Cardiac muscle cell (in vitro differentiated cells and primary cell): Measurements from ENCODE around the gene EIF3K. TPM values are rescaled to one million over a fixed set of nuclear protein-coding genes. Genes with fewer than 3 reads are reported as not detected.
"Not testable (repeated sequence)": the region's sequence is repeated elsewhere in the genome, so short reads cannot be mapped to it uniquely, and the experiment has no call there.

Experiments used
- DNase-seq, 2 donors: peaks; one replicate each; pipeline versions ENCODE4 v3.0.0 to v3.0.0-alpha.2; 2010 to 2017; ENCODE audit warnings: low read depth in 1 of 2, low spot score in 1 of 2
- H3K27ac ChIP-seq: fragments of 200-600 bp; sonication (generic); 2 replicates; pipeline ENCODE4 v1.5.1; 2016
- H3K27me3 ChIP-seq: fragments of 200-600 bp; sonication (generic); 2 replicates; pipeline ENCODE4 v1.6.0; 2016; ENCODE audit warnings: control low read depth
- H3K36me3 ChIP-seq: fragments of 200-600 bp; sonication (generic); 2 replicates; pipeline ENCODE4 v1.5.1; 2016; ENCODE audit warnings: control low read depth
- H3K4me1 ChIP-seq: fragments of 200-600 bp; sonication (generic); 2 replicates; pipeline ENCODE4 v1.8.1; 2017; ENCODE audit warnings: low read depth, mild to moderate bottlenecking, mixed run types
- H3K4me3 ChIP-seq: fragments of 200-600 bp; sonication (generic); 2 replicates; pipeline ENCODE4 v1.5.1; 2016; ENCODE audit warnings: mild to moderate bottlenecking
- H3K9me3 ChIP-seq: fragments of 200-600 bp; sonication (generic); 2 replicates; pipeline ENCODE4 v1.5.1; 2017; ENCODE audit warnings: low read depth, mild to moderate bottlenecking, control low read depth
- CTCF ChIP-seq: IDR thresholded peaks from 2 replicates; pipeline ENCODE4 v1.5.1; 2012; ENCODE audit warnings: low read depth, mild to moderate bottlenecking, low read length
- polyA plus RNA-seq: library from polyadenylated mRNA; unstranded; fragments of >200 nt; fragmentation: Nextera tagmentation; extraction: Ambion mirVana; gene quantifications from 2 replicates; pipeline ENCODE4 v1.2.1, GENCODE V29; 2016
- total RNA-seq: library from RNA; depleted of rRNA; stranded (reverse); fragments of >200 nt; gene quantifications from 2 replicates; pipeline ENCODE4 v1.2.3, GENCODE V29; 2016

Gene EIF3K
- total and polyA plus RNA-seq, 2 experiments from 2014 or later = 455 to 504 TPM

DNA sequence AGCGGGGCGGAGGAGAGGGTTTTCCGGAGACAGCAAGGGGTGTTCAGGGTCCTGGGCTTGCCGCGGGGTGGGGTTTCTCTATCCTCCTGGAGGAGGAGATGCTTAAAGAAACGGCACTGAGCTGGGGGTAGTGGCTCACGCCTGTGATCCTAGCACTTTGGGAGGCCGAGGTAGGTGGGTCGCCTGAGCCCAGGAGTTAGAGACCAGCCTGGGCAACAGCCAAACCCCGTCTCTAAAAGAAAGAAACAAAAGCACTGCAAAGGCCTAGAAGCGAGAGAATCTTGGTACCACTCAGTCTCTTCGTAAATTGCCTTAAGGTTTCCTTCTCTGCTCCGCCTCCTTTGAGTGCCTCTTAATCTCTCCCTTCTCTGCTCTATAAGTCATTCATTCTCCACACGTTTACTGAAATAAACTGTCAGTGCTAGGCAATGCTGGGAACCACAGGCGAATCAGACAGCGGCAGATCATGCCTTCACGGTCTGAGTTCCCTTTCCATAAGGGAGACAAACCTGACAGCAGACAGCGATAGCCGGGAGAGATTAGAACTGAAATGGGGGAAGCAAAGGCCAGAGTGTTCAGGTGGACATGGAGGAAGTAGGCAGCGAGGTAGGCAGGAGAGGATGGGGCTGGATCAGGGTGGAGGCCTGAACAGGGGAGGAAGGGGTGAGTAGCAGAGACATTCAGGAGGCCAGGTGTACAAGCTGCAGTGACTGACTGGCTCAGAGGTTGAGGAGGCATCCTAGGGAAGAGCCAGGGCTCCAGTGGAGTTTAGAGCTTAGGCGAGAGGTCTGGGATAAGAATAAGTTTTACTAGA lies 580 bp downstream of the EIF3K start:
- Histone ChIP-seq H3K4me1 (peaks cover 12% of the 10 kb centered on the region), H3K9me3 (no peaks in the 10 kb centered on the region), H3K27ac (peak overlapping the region; percentile 77), H3K36me3 (peaks cover 31% of the 10 kb centered on the region), H3K4me3 (peak overlapping the region; percentile 75), H3K27me3 (no peaks in the 10 kb centered on the region)
- no peak for TF ChIP-seq CTCF
- DNase-seq = no peak

GRCh38 chr19:38624822-38625221 lies 5.8 kb downstream of the EIF3K start:
- no peaks in the 10 kb centered on the region for H3K9me3 ChIP-seq
- no peak for TF ChIP-seq CTCF
- no peaks in the 10 kb centered on the region for H3K27me3 ChIP-seq
- peaks cover 75% of the 10 kb centered on the region for H3K36me3 ChIP-seq
- peaks cover 3% of the 10 kb centered on the region for H3K4me1 ChIP-seq
- H3K27ac ChIP-seq = no peak overlapping the region
- DNase-seq = no peak
- H3K4me3 ChIP-seq = no peak overlapping the region

DNA sequence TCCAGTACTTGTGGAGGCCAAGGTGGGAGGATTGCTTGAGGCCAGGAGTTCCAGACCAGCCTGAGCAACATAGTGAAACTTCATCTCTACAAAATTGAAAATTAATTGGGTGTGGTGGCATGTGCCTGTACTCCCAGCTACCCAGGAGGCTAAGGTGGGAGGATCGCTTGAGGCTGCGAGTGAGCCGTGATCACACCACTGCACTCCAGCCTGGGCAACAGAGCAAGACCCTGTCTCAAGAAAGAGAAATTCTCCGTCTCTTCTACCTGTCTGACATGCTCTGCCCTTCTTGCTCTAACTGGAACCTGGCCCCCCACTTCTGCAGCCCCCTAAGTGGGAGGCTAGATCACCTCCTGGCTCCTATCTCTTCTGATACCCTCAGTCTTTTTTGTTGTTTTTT lies 7.4 kb downstream of the EIF3K start:
- no peak overlapping the region for H3K27ac ChIP-seq
- H3K9me3 ChIP-seq = no peaks in the 10 kb centered on the region
- no peak for TF ChIP-seq CTCF
- H3K4me3 ChIP-seq = no peak overlapping the region
- DNase-seq = no peak
- peaks cover 71% of the 10 kb centered on the region for H3K36me3 ChIP-seq
- H3K4me1 ChIP-seq = no peaks in the 10 kb centered on the region
- H3K27me3 ChIP-seq = no peaks in the 10 kb centered on the region

DNA sequence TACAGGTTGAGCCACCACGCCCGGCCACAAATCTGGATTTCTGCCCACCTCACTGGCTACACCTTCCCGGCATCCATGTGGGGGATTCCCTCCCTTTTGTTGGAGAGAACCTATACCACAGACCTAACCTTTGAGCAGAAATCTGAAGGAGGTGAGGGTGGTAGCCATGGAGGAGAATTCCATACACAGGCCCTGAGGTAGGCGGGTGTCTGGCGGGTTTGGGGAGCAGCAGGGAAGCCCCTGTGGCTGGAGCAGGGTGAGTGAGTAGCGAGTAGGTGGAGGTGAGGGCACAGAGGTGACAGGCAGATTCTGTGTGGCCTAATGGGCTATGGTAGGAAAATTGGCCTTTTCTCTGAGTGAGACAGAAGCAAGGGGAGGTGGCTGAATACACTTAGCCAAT lies 10.6 kb downstream of the EIF3K start:
- TF ChIP-seq CTCF = no peak
- no peaks in the 10 kb centered on the region for H3K9me3 ChIP-seq
- H3K27me3 ChIP-seq = no peaks in the 10 kb centered on the region
- no peaks in the 10 kb centered on the region for H3K4me1 ChIP-seq
- no peak overlapping the region for H3K4me3 ChIP-seq
- no peak overlapping the region for H3K27ac ChIP-seq
- no peak for DNase-seq
- peaks cover 50% of the 10 kb centered on the region for H3K36me3 ChIP-seq

DNA sequence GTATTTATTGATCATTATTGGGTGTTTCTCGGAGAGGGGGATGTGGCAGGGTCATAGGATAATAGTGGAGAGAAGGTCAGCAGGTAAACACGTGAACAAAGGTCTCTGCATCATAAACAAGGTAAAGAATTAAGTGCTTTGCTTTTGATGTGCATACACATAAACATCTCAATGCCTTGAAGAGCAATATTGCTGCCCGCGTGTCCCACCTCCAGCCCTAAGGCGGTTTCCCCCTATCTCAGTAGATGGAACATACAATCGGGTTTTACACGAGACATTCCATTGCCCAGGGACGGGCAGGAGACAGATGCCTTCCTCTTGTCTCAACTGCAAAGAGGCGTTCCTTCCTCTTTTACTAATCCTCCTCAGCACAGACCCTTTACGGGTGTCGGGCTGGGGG lies 12.3 kb downstream of the EIF3K start:
- H3K27ac ChIP-seq, H3K9me3 ChIP-seq, H3K27me3 ChIP-seq, H3K4me1 ChIP-seq, H3K4me3 ChIP-seq, DNase-seq: not testable (repeated sequence)
- peaks cover 43% of the 10 kb centered on the region for H3K36me3 ChIP-seq

- H3K27ac ChIP-seq, H3K4me1 ChIP-seq, H3K27me3 ChIP-seq, H3K9me3 ChIP-seq, DNase-seq, H3K4me3 ChIP-seq: not testable (repeated sequence)
- peaks cover 37% of the 10 kb centered on the region for H3K36me3 ChIP-seq
Observed at GRCh38 chr19:38631811-38632475, 13.0 kb downstream of the EIF3K start.
